HG03558 (cell line): ENCODE measurements around the gene HMX3.

Experiments used
- ATAC-seq: cut with Tn5 transposase; IDR thresholded peaks from one replicate; pipeline ENCODE4 v1.9.1; 2021; ENCODE audit warnings: moderate number of reproducible peaks; ENCODE audit not compliant: unreplicated experiment; ENCODE audit errors: extremely low read depth

Gene HMX3

DNA sequence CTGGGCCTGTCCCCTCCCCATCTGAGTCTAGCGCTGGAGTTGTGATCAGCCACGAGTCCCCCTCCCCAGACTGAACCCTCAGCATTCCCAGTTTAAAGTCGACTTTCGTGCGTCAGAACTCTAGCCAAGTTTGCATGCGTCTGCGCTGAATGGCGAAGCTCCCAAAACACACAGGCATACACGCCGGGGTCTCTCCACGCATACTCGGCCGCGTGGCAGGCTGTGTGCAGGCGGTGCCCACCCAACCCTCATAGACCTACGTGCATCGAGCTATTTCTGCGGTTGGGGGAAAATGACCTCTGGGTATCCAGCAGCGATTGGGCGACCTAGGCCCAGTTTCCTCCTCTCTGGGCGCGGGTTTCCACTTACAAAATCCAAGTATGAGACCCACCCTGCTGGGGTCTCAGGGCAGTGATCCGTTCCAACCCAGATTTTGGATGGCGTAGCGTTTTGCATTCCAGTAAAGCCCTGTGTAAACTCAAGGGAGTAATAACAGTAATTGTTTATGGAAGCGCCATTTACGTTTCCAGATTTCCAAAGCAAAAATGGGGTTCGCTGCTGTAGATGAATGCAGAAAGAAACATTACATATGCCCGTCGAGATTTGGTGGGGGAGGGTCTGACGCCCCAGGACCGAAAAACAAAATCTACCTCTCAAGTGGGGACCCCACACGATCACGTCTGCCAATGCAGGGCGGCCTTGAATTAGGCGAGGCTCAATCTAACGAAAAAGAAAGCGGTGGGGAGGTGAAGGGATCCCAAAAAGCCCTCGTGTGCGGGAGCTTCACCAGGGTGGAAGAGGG, 2.0 kb upstream of the HMX3 start:
- ATAC-seq: no peak

GRCh38 chr10:123134343-123134914, 1.3 kb upstream of the HMX3 start:
- no peak for ATAC-seq

DNA sequence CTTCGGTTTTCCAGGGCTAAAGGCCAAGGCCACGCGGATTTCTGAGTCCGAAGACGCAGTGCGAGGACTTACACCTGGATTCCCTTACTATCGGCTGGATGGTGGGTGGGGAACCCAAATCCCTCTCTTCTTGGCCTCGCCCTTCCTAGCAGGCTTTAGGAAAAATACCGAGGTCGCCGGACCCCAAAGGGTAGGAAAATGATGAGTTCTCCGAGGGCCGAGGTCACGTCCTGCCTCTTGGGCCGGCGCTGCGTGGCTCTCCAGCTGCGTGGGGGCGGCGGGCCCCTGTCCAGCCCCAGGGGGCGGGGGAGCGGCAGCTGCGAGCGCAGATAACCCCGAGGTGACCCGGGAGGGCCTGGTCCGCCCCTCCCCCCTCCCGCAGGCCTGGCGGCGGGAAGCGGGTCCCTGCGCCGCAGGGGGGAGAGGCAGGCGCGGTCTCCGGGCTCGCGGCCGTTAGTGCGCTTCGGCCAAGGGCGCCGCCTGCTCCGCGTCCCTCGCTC, 805 bp upstream of the HMX3 start:
- no peak for ATAC-seq

DNA sequence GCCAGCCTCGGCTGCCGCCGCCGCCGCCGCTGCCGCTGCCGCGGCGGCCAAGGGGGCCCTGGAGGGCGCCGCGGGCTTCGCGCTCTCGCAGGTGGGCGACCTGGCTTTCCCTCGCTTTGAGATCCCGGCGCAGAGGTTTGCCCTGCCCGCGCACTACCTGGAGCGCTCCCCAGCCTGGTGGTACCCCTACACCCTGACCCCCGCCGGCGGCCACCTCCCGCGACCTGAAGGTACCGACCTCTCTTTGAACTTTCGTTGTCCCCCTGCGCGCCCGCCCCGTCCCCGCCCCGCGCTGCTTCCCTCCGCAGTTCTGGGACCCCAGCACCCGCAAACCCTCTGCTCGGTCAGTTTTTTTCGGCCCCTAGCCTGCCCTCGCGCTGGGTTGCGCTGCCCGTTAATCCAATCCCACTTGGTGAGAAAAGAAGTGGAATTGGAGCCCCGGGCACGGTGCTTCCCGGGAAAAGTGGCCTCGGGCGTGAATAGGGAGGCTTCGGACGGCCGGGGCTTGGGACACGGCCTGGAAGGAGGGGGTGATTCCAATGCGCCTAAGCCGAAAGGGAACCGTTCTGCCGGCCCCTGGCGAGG, 543 bp downstream of the HMX3 start:
- ATAC-seq: no peak

DNA sequence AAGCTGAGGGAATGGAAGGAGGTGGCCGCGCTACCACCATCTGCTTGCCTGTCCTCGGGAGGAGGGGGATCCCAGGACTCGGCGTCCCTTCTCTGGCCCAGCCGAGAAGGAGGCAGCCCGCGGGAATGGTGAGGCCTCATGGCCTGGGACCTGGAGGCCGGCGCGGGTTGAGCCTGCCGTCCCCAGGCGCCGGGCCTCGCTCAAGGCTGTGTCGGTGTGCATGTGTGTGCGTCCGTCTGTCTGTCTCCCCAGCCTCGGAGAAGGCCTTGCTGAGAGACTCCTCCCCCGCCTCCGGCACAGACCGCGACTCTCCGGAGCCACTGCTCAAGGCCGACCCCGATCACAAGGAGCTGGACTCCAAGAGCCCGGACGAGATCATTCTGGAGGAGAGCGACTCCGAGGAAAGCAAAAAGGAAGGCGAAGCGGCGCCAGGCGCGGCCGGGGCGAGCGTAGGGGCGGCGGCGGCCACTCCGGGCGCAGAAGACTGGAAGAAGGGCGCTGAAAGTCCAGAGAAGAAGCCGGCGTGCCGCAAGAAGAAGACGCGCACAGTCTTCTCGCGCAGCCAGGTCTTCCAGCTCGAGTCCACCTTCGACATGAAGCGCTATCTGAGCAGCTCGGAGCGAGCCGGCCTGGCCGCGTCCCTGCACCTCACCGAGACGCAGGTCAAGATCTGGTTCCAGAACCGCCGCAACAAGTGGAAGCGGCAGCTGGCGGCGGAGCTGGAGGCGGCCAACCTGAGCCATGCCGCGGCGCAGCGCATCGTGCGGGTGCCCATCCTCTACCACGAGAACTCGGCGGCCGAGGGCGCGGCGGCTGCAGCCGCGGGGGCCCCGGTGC, 1.3 kb downstream of the HMX3 start:
- ATAC-seq: no peak

DNA sequence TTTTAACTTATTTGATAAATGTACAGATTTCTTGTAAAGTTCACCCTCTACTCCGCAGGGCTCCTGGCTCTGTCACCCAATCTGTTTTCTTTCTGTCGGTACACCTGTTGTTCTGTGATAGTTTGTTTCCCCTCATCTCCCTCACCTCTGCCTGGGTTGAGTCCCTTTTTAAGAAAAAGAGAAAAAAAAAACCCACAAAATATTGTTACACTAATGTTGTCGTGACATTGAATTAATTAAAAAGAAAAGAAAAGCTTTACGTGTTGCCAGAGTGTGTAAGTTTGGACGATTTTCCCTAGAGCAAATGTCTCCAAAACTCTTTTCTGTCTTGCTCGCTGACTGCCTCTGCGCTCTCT, 3.4 kb downstream of the HMX3 start:
- no peak for ATAC-seq

GRCh38 chr10:123139521-123140163, 3.9 kb downstream of the HMX3 start:
- ATAC-seq: no peak

DNA sequence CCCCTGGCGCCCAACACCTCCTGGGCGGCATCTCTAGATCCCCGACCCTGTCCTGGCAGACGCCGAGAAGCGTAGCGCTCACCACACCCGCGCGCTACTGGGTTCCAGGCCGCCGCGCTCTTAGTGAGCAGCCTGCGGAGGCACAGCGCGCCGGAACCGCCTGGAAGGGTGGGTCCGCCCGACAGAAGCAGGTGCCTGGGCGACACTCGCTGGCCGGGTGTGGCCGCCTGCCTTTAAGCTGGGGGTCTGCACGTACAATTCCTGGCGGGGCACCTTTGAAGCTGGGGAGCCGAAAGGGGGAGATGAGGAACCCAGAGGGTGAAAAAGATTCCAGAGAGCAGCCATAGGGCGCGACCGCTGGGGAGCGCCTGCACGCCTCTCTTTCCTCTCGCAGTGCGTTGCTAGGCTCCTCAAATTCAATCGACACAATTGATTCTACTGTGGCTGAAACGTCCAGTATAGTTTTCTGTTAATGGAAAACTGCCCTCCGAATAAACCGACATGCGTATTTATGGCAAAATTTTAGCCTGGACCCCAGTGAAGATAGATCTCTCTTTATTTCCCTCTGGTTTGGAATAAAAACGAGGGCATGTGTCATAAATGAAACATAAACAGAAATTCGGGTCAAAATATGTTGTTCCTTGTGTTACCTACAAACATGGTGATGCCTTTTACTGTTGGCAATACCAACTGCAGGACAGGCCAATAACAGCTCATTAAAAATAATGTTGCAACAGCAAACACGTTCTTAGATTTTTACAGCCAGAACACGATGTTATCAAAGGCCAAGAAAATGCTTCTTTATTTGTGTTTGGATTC, 4.6 kb downstream of the HMX3 start:
- no peak for ATAC-seq

DNA sequence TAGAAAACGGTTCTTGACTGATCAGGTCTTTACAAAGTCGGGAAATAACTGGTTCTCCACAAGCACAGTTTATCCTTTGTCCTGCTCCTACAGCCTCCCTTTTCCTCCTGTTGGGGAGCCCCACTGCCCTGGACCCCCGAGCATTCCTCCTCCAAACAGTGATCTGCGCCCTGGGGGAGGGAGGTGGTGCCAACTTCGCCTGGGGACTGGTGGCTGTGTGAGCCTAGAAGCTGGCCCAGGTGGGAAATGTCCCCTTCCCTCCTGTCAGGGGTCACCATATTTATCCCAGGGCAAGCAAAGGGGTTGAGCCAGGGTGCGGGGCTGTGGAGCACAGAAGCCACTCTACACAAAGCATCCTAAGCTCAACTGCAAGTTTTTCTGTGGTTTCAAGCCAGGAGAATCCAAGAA, 5.2 kb downstream of the HMX3 start:
- no peak for ATAC-seq

GRCh38 chr10:123141791-123142700, 6.3 kb downstream of the HMX3 start:
- no peak for ATAC-seq

- ATAC-seq: no peak
These were observed 7.0 kb downstream of the HMX3 start for GRCh38 chr10:123142701-123143161.

DNA sequence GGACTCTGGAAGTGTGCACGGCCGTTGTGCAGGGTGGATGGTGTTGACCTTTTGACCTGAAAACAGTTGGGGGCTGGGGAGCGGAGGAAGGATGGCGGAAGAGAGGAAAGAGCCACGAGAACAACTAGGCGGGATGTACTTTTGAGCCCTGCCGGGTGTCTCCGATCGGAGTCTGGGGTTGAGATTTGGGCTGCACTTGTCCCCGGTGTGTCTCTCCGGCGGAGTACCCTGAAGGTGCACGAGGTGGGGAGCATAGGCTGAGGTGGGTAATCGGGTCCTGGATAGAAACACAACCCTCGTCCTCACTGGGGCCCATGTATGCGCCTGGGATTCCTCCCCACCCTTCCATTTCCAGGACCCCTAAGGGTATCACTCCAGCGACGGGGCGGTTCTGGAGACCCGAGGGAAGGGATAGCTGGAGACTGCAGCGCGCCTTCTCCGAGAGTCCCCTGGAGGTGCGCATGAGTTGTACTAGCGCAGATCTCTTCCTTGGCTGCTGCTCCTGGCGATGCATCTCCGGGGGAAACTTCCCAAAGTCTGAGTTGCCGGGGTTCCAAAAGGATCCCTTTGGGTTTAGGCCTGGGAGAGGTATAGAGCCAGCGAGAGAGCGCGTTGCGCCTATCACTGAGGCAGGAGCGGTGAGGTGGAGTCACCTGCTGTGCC, 7.5 kb downstream of the HMX3 start:
- ATAC-seq: no peak

GRCh38 chr10:123143825-123144168, 8.0 kb downstream of the HMX3 start:
- ATAC-seq: no peak

GRCh38 chr10:123144697-123145541, 9.1 kb downstream of the HMX3 start:
- ATAC-seq: no peak

DNA sequence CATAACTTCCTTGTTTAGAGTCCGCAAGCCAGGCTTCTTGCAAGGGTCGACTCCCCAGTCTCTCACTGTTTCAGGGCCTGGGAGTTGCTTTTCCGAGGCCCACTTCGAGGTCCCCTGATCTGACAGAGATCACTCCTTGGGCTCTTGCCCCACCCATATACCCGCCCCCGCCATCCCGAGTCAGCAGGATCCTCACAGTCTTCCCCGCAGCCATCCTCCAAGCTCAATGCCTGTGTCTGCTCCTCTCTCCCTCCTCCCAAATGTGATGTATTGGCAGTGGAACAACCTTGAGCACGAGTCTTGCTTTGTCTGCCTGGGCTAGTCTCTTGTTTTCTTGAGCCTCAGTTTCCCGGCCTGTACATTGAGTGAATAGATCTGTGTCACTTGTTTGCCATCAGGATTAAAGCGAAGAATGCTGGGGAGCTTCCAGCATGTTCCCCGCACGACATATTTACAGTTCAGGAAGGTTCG, 9.8 kb downstream of the HMX3 start:
- ATAC-seq: no peak

GRCh38 chr10:123146013-123146893, 10.5 kb downstream of the HMX3 start:
- ATAC-seq: no peak
